ENCODE data around the gene STX4.

The STX4 gene

DNA sequence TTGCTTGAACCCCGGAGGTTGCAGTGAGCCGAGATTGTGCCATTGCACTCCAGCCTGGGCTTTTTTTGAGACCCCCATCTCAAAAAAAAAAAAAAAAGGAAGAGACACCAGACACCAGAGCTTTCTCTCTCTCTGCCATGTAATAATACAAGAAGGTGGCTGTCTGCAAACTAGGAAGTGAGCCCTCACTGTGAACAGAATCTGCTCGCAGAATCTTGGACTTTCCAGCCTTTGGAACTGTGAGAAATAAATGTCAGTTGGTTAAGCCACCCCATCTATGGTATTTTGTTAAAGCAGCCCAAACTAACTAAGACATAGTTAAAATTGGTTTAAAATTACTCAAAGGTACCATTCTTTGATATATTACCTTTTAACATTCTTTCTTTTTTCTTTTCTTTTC is 12.8 kb upstream of the STX4 start:
- no peak for DNase-seq (ENCODE audit: low read depth in 2 of 2)

DNA sequence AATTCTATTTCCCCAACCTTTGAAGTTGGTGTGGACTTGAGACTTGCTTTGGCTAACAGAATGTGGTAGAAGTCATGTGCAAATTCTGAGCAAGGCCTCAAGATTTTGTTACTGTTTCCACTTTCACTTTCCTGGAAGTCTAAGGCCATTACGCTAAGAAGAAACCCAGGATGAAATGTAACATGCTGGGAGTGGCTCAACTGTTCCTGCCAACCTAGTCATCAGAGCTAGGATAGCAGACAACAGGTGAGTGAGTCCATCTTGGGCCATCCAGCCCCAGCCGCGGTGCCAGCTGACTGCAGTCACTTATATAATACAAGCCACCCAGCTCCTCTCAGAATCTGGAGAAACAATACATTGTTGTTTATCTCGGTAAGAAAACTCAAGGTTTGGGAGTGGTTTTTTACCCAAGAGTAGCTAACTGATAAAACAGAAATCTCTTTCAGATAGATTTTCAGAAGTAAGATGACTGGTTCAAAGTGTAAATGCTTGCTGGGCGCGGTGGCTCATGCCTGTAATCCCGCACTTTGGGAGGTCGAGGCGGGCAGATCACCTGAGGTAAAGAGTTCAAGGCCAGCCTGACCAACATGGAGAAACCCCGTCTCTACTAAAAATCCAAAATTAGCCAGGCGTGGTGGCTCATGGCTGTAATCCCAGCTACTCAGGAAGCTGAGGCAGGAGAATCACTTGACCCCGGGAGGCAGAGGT is 10.7 kb upstream of the STX4 start:
- DNase-seq (ENCODE audit: low read depth in 2 of 2) = no peak

DNA sequence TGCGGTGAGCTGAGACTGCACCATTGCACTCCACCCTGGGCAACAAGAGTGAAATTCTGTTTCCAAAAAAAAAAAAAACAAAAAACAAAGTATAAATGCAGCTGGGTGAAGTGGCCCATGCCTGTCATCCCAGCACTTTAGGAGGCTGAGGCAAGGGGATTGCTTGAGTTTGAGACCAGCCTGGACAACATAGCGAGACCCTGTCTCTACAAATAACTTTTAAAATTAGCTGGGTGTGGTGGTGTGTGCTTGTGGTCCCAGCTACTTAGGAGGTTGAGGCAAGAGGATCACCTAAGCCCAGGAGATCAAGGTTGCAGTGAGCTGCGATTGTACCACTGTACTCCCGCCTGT is 10.1 kb upstream of the STX4 start:
- no peak for DNase-seq (ENCODE audit: low read depth in 2 of 2)

DNA sequence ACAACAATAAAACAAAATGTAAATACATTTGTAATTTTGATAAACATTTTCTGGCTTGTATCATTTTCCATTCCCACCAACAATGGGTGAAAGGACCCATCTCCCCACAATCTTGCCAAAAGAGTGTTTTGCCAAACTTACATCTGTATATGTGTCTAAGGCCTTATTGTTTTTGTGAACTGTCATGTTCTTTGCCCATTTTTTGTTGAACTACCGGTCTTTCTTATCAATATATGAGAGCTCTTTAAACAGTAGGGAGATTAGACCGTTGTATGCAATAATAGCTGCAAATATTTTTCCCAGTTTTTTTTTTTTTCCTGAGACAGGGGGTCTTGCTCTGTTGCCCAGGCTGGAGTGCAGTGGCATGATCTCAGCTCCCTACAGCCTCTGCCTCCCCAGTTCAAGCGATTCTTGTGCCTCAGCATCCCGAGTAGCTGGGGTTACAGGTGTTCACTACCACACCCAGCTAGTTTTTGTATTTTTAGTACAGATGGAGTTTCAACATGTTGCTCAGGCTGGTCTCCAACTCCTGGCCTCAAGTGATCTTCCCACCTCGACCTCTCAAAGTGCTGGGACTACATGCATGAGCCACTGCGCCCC is 9.6 kb upstream of the STX4 start:
- no peak for DNase-seq (ENCODE audit: low read depth in 2 of 2)

DNA sequence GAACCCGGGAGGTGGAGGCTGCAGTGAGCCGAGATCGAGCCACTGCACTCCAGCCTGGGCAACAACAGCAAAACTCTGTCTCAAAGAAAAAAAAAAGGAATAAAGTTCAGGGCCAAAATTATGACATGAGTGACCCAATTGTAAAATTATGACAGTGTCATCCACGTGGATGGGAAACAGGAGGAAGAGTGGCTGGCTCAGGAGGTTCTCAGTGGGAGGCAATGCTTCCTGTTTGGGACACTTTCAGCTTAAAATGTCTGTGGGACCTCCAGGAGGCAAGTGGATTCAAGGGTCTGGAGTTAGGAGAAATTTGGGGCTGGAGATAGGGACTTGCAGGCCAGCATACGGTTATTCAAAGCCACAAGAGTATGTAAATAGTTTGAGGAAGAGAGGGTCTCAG is 8.0 kb upstream of the STX4 start:
- DNase-seq (ENCODE audit: low read depth in 2 of 2) = no peak

DNA sequence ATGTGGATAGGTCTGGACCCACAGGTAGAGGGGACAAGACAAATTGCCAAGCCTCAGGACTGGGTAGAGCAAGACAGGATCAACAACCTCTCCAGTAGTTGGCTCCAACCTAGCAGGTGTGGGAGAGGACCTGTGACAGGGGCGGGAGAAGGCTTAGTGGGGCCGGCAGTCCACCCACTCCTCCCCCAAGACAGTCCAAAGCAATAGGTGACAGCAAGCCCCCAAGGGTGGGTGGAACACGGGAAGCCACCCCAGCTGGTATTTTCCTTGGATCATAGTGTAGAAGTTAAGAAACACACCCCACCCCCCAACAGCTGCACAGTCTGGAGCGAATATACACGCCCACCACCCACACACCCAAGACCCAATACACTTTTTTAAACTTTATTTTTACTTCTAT is 4.1 kb upstream of the STX4 start:
- no peak for DNase-seq (ENCODE audit: low read depth in 2 of 2)

DNA sequence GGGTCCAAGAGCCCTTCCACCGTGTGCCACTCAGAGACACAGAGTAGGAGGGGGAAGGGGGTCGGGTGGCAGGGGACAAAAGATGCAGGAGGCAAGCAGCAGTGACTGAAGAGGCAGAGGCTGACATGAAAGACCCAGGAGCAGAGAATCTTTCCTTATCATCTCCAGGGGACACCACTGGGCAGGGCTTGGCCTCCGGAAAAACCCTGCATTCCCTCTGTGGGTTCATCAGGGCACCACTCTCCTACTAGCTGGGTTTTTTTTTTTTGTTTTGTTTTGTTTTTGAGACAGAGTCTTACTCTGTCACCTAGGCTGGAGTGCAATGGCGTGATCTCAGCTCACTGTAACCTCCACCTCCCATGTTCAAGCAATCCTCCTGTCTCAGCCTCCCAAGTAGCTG is 2.1 kb upstream of the STX4 start:
- DNase-seq (ENCODE audit: low read depth in 2 of 2) = no peak

DNA sequence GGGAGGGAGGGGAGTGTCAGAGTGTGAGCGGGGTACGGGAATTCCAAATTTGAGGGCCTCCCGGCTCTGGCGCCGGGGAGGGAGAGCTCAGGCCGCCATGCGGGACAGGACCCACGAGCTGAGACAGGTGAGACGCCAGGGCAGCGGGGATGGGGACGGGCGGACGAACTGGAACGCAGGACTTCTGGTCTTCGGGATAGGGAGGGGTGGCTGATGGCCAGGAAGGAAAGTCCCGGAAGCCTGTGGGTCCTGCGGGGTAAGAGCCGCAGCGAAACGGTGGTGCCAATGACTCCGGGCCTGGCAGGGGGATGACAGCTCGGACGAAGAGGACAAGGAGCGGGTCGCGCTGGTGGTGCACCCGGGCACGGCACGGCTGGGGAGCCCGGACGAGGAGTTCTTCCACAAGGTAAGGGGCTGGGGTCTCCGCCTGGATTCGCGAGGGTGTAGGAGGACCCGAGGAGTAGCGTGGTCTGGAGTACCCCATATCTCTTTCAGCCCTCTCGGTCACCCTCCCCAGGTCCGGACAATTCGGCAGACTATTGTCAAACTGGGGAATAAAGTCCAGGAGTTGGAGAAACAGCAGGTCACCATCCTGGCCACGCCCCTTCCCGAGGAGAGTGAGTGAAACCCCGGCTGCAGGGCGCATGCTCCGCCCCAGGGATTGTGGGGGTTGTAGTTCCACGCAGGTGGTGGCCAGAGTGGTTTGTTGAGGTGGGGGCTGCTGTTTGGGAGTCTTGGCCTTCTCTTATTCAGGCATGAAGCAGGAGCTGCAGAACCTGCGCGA is 543 bp downstream of the STX4 start:
- peak; percentile 72 to 83 for DNase-seq (ENCODE audit: low read depth in 2 of 2)

DNA sequence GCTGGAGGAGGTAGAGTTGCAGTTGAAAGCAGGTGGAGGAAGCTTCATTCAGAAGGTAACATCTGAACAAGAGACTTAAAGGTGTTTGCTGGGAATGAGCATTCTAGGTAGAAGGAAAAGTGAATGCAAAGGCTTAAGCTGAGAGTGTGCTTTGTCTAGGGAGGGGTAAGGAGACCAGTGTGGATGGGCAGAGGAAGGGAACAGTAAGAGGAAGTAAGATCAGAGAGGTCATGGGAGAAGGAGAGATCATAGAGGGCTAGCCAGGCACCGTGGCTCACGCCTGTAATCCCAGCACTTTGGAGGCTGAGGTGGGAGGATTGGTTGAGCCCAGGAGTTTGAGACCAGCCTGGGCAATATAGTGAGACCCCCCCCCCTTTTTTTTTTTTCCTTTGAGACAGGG is 3.3 kb downstream of the STX4 start:
- DNase-seq (ENCODE audit: low read depth in 2 of 2) = no peak

DNA sequence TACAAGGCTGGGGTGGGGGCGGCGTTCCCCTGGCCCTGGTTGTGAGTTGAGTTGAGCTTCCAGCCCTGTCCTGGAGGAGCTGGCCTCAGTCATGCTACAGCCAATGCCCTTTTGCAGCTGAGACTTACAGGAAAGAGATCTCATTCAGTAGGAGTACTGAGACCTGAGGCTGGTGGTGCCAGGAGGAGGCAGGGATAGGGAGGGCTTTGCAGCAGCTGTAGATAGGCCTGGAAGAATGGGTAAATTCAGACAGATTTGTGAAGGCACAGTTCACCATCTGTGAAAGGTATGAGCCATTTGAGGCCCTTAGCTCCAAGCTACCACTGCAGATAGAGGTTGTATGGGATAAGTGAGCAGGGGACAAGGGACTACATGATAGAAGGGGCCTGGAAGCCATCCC is 5.6 kb downstream of the STX4 start:
- no peak for DNase-seq (ENCODE audit: low read depth in 2 of 2)

DNA sequence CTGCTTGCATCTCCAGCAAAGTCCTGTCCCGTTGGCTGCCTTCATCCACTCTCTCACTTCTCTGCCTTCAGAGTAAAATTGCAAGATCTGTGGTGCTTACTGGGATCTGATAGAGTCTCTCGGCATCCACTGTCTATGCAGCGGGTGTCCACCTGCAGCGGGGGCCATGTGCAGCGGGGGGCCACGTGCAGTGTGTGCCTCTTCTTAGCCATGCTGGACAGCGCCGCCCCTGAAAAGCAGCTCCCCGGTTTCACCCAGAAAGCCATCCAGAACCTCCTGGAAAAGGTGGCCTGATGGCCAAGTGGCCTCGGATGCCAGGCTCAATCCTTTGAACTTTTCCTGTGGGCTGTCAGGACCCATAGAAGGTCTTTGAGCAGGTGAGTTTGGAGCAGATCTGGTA is 9.5 kb downstream of the STX4 start:
- DNase-seq (ENCODE audit: low read depth in 2 of 2) = no peak

DNA sequence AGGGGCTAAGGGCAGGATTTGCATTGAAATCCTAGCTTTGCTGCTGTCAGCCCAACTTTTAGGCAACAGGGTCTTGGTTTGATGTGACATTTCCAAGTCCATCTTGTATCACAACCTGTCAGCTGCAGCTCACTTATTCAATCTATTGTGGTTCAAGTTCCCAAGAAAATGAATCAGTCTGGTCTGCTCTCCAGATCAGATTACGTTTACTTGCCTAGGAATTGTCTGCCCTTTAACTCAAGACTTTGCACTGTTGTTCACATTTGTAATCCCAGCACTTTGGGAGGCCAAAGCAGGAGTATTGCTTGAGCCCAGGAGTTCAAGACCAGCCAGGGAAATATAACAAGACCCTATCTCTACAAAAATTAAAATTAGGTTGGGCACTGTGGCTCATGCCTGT is 10.0 kb downstream of the STX4 start:
- DNase-seq (ENCODE audit: low read depth in 2 of 2) = no peak

DNA sequence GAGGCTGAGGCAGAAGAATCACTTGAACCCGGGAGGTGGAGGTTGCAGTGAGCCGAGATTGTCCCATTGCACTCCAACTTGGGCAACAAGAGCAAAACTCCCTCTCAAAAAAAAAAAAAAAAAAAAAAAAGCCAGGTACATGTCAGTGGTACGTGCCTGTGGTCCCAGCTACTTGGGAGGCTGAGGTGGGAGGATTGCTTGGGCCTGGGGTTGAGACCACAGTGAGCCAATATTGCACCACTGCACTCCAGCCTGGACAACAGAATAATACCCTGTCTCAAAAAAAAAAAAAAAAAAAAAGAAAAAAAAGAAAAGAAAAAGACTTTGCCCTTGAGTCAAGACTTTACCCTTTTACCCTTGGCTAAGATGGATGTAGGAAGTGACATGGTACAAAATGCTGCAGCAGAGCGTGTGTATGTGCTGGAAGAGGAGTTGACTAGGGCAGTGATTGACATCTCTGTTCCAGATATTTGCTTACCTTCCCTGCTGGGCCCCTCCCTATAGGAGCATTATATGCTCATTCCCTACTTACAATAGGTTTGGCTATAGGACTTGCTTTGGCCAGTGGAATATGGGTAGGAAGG is 10.6 kb downstream of the STX4 start:
- DNase-seq (ENCODE audit: low read depth in 2 of 2) = no peak

DNA sequence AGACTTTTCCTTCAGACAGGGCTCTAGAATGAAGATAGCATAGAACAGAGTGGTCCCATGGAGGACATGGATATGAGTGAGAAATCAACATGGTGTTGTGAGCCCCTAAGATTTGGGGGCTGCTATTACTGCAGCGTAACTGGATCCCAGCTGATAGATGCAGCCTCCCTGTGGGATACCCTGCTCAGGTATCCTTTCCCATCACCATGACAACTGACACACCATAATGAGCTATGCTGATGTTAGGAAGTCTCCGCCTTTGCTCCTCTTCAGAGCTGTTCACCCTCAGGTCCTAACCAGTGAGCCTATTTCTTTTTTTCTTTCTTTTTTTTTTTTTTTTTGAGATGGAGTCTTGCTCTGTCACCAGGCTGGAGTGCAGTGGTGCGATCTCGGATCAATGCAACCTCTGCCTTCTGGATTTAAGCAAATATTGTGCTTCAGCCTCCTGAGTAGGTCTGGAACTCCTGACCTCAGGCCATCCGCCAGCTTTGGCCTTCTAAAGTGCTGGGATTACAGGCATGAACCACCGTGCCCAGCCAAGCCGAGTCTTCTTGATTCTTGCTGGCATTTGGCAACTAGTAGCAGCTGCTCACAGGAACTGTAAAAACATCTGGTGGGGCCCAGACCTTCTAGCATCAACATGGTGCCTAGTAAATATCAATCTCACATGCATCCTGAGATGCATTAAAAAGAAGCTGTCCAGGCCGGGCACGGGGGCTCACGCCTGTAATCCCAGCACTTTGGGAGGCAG is 17.1 kb downstream of the STX4 start:
- DNase-seq (ENCODE audit: low read depth in 2 of 2) = no peak

DNA sequence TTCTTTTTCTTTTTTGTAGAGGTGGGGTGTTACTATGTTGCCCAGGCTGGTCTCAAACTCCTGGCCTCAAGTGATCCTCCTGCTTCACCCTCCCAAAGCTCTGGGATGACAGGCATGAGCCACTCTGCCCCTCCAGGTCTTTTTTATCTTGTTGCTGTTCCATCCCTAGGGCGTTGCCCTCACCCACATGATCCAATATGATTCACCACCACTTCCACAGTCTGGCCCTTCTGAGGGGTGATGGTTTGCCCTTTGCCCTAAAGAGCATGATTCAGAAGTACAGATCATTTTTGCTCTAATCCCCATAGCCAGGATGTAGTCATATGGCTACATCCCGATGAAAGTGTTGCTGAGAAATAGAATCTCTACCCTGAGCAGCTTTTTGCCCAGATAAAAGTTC is 18.8 kb downstream of the STX4 start:
- DNase-seq (ENCODE audit: low read depth in 2 of 2) = no peak

DNA sequence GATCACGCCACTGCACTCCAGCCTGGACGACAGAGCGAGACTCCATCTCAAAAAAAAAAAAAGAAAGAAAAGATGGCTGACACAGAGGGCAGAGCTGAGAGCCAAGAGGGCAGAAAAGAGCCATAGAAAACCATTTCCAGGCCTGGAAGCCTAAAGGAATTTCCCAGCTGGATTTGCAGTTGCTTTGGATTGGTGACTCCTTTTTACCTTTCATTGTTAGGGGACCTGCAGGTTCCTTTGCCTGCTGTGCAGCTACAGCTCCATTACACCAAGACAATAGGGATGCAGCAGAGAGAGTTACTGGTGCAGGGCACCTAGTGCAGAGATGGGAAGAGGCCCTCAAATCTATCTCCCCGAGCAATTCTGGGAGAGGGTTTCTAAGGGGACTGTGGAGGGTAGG is 22.3 kb downstream of the STX4 start:
- DNase-seq (ENCODE audit: low read depth in 2 of 2) = no peak

DNA sequence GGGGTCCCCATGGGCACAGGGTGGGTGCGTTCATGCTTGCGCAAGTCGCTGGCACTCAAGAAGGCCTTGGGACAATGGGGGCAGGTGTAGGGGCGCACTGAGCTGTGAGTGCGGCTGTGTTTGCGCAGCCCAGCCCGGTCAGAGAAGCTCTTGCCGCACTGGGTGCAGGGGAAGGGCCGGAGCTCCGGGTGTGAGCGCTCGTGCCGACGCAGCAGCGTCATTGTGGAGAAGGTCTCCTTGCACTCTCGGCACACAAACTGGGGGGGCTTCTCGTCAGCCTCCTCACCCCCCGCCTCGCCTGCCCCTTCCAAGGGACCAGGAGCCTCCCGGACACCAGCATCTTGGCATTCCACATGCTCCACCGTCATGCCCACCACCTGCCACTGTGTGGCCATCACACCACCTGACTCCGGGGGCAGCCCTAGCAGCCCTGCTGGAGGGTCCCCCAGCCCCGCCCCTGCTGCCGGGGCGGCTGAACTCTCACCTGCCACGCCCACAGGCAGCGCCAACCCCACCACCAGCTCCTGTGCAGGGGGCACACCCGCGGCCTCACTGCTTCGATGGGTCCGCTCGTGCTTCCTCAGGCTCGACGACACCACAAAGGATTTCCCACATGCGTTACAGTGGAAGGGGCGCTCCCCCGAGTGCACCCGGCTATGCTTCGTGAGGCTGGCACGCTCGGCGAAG is 27.9 kb downstream of the STX4 start:
- no peak for DNase-seq (ENCODE audit: low read depth in 2 of 2)

DNA sequence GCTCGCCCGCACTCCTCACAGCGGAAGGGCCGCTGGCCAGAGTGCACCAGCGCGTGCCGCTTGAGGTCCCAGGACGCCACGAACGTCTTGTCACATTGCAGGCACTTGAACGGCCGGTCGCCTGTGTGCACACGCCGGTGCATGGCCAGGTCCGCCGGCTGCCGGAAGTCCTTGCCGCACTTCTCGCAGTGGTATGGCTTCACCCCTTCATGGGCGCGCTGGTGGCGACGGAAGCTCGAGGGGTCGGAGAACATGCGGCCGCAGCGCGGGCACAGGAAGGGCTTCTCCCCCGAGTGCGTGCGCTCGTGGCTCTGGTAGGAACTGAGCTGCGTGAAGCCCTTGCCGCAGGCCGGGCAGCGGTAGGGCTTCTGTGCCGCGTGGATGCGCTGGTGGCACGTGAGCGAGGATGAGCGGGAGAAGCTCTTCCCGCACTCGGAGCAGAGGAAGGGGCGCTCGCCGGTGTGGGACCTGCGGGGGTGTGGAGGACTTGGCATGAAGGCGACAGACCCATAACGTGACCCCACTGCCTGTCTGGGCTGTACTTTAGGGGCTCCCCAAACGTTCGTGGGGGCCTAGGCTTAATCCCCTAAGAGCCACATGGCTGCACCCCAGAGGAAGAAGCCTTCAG is 28.6 kb downstream of the STX4 start:
- no peak for DNase-seq (ENCODE audit: low read depth in 2 of 2)

DNA sequence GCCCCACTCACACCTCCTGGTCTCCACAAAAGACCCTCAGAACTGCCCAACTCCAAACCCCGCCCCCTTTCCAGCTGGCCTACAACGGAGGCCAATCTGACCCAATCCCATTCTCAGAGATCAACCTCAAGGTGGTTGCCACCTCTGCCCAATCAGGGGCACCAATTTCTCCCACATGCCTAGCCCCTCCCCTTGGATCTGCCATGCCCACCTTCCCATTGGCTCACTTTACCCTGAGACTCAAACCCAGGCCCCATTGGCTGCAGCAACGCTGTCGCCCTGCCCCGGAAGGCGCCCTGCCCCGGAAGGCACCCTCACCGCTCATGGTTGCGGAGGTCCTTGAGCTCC is 30.1 kb downstream of the STX4 start:
- no peak for DNase-seq (ENCODE audit: low read depth in 2 of 2)

DNA sequence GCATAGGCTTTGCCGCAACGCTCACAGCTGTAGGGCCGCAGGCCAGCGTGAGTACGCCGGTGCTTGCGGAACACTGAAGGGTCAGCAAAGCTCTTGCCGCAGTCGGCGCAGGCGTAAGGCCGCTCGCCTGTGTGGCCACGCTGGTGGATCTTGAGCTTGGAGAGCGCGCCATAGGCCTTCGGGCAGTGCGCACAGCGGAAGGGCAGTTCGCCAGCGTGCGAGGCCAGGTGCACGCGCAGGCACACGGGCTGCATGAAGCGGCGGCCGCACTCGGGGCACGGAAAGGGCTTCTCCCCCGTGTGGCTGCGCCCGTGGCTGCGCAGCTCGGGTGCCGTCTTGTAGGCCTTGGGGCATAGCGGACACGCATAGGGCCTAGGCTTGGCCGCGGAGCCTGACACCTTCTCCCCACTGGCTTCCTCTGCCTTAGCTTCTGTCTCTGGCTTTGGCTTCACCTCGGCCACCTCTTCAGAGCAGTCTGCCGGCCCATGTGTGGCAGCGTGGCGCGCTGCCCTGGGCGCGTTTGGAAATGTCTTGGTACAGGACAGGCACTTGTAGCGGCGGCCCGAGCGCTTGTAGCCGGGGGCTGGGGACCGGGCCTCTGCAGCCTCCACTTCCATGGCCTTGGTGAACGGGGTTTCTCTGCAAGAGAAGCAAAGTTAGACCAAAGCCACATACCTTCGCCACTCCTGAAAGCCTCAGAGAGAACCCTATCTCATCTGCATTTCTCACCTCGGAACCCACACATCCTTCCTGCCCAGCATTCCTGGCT is 30.7 kb downstream of the STX4 start:
- no peak for DNase-seq (ENCODE audit: low read depth in 2 of 2)

Measured in stimulated activated CD4-positive, alpha-beta T cell treated with anti-CD3 and anti-CD28 coated beads, Interleukin-12 subunit alpha, Interleukin-12 subunit beta, amount 100 ng/mL, for 24 hours (primary cell).